ENCODE results near the gene PCBD1.

- no peak for TF ChIP-seq POLR2AphosphoS5 (IDR thresholded peaks at IDR 0.05; ENCODE audit: low read depth)
- no peak for TF ChIP-seq REST (IDR thresholded peaks at IDR 0.05; ENCODE audit: insufficient replicate concordance, low read depth)
- TF ChIP-seq CTCF (IDR thresholded peaks at IDR 0.05; ENCODE audit: insufficient read depth, low read length) = no peak
- TF ChIP-seq GABPA (IDR thresholded peaks at IDR 0.05; ENCODE audit: low read depth) = no peak
These were observed 27.9 kb upstream of the PCBD1 start for GRCh38 chr10:70916241-70916640.
